GM12878 (cell line): ENCODE measurements around the gene FBXL5. TPM values are rescaled to one million over a fixed set of nuclear protein-coding genes. Genes with fewer than 3 reads are reported as not detected.

Experiments
- ATAC-seq: fragments of 200-7000 bp; cut with Tn5 transposase; 3 replicates; pipeline ENCODE4 v1.9.1; 2020; ENCODE audit warnings: mild to moderate bottlenecking, moderate library complexity
- BruUV-seq: library from RNA; stranded (reverse); fragments of 400-500 nt; replicated peaks from 2 replicates; lab custom pipeline; 2021; lab: Mats Ljungman, UMichigan
- CTCF ChIA-PET: fragments of 300-600 bp; sonication (Branson Sonifier 250); formaldehyde crosslinking; extraction: SDS; loops from one replicate; lab custom pipeline; 2021; ENCODE audit warnings: inconsistent platforms; lab: Yijun Ruan, JAX
- POLR2A ChIA-PET: fragments of 350-600 bp; formaldehyde crosslinking; extraction: SDS; loops from one replicate; lab custom pipeline; 2021; ENCODE audit warnings: inconsistent platforms; lab: Charles Lee
- RAD21 ChIA-PET: fragments of 300-600 bp; sonication (Branson Sonifier 250); formaldehyde crosslinking; loops from one replicate; lab custom pipeline; 2023; ENCODE audit warnings: antibody characterized with exemption; ENCODE audit not compliant: unreplicated experiment; lab: Charles Lee
- SMC1A ChIA-PET: fragments of 300-600 bp; sonication (Branson Sonifier 250); formaldehyde crosslinking; loops from one replicate; lab custom pipeline; 2023; ENCODE audit not compliant: unreplicated experiment, uncharacterized antibody; lab: Charles Lee
- DNase-seq: peaks from one replicate; pipeline ENCODE4 v3.0.0-alpha.2; 2011; ENCODE audit warnings: low read depth, low spot score
- FAIRE-seq: peaks from 3 replicates; lab custom pipeline; 2011; peaks lifted over from hg19 to GRCh38; lab: Jason Lieb, UNC
- H2AFZ ChIP-seq: 2 replicates; pipeline ENCODE4 v1.6.0; 2011; ENCODE audit warnings: low read depth, low read length, control low read depth; ENCODE audit not compliant: control insufficient read depth
- H3K27ac ChIP-seq: 2 replicates; pipeline ENCODE4 v1.5.1; 2011; ENCODE audit warnings: control low read depth; ENCODE audit not compliant: control insufficient read depth, insufficient read depth
- H3K27me3 ChIP-seq, 2 experiments: replicated peaks in 1 of 2; 2 replicates each; pipeline versions ENCODE4 v1.6.0 to v1.6.1; 2011; ENCODE audit warnings: low read length in 1 of 2; ENCODE audit not compliant: control insufficient read depth in 2 of 2, insufficient read depth in 2 of 2
- H3K36me3 ChIP-seq, 2 experiments: 2 replicates each; pipeline ENCODE4 v1.5.1; 2011; ENCODE audit warnings: low read length in 1 of 2; ENCODE audit not compliant: control insufficient read depth in 2 of 2, insufficient read depth in 2 of 2
- H3K4me1 ChIP-seq: 2 replicates; pipeline ENCODE4 v1.6.1; 2011; ENCODE audit warnings: mild to moderate bottlenecking, low read length, moderate library complexity, mixed read lengths; ENCODE audit not compliant: control insufficient read depth, insufficient read depth
- H3K4me2 ChIP-seq: 2 replicates; pipeline ENCODE4 v1.6.0; 2011; ENCODE audit warnings: control low read depth; ENCODE audit not compliant: control insufficient read depth, insufficient read depth
- H3K4me3 ChIP-seq: fragments of 200-600 bp; sonication (generic); 2 replicates; pipeline ENCODE4 v1.5.1; 2016
- H3K79me2 ChIP-seq: 2 replicates; pipeline ENCODE4 v1.6.0; 2011; ENCODE audit warnings: low read length; ENCODE audit not compliant: control insufficient read depth, insufficient read depth
- H3K9ac ChIP-seq: 2 replicates; pipeline ENCODE4 v1.8.0; 2011; ENCODE audit warnings: low read length, control low read depth, mixed read lengths; ENCODE audit not compliant: control insufficient read depth, insufficient read depth
- H3K9me3 ChIP-seq: replicated peaks from 3 replicates; pipeline ENCODE4 v1.5.1; 2011; ENCODE audit warnings: mild to moderate bottlenecking, low read length; ENCODE audit not compliant: control insufficient read depth, insufficient read depth
- H4K20me1 ChIP-seq: 2 replicates; pipeline ENCODE4 v1.6.0; 2011; ENCODE audit not compliant: control insufficient read depth, insufficient read depth
- E4F1 ChIP-seq: fragments of 450-650 bp; IDR thresholded peaks from 2 replicates; pipeline ENCODE4 v1.6.1; 2018; ENCODE audit warnings: borderline replicate concordance, mild to moderate bottlenecking; ENCODE audit not compliant: partially characterized antibody
- HDGF ChIP-seq: fragments of 450-650 bp; IDR thresholded peaks from 2 replicates; pipeline ENCODE4 v1.6.1; 2016; ENCODE audit warnings: antibody characterized with exemption
- IKZF1 ChIP-seq: fragments of 450-650 bp; conservative IDR thresholded peaks from 2 replicates; pipeline ENCODE4 v1.6.1; 2017; ENCODE audit warnings: antibody characterized with exemption, mild to moderate bottlenecking
- JUNB ChIP-seq: IDR thresholded peaks from 2 replicates; pipeline ENCODE4 v1.6.1; 2016; ENCODE audit warnings: antibody characterized with exemption, mild to moderate bottlenecking
- MYC ChIP-seq: IDR thresholded peaks from 2 replicates; pipeline ENCODE4 v1.6.1; 2011; ENCODE audit warnings: mild to moderate bottlenecking, low read length, moderate library complexity, inconsistent platforms; ENCODE audit not compliant: insufficient read depth, insufficient replicate concordance, insufficient read length, severe bottlenecking
- NR2F1 ChIP-seq: fragments of 450-650 bp; conservative IDR thresholded peaks from 2 replicates; pipeline ENCODE4 v1.6.1; 2017; ENCODE audit warnings: mild to moderate bottlenecking
- POLR2A ChIP-seq: IDR thresholded peaks from 2 replicates; pipeline ENCODE4 v1.6.1; 2011; ENCODE audit warnings: low read depth, mild to moderate bottlenecking, low read length
- PRDM15 ChIP-seq: fragments of 450-650 bp; formaldehyde crosslinking; IDR thresholded peaks from 2 replicates; pipeline ENCODE4 v1.4.0; 2020; ENCODE audit warnings: mild to moderate bottlenecking, moderate library complexity
- RB1 ChIP-seq: fragments of 450-650 bp; formaldehyde crosslinking; IDR thresholded peaks from 2 replicates; pipeline ENCODE4 v1.6.1; 2017; ENCODE audit warnings: mild to moderate bottlenecking, borderline replicate concordance
- RCOR1 ChIP-seq: conservative IDR thresholded peaks from 2 replicates; pipeline ENCODE4 v1.6.1; 2012; ENCODE audit warnings: low read depth, low read length, improper control_type of control experiment
- SIN3A ChIP-seq: IDR thresholded peaks from 2 replicates; pipeline ENCODE4 v1.6.1; 2012; ENCODE audit warnings: low read depth, low read length, improper control_type of control experiment
- SIX5 ChIP-seq: IDR thresholded peaks from 2 replicates; pipeline ENCODE4 v1.6.1; 2011; ENCODE audit warnings: mild to moderate bottlenecking, low read depth, low read length, moderate library complexity; ENCODE audit not compliant: severe bottlenecking
- SPI1 ChIP-seq: IDR thresholded peaks from 2 replicates; pipeline ENCODE4 v1.6.1; 2011; ENCODE audit warnings: low read depth, mild to moderate bottlenecking, low read length, moderate library complexity, borderline replicate concordance; ENCODE audit not compliant: insufficient read depth
- YY1 ChIP-seq: IDR thresholded peaks from 2 replicates; pipeline ENCODE4 v1.6.1; 2011; ENCODE audit warnings: low read depth, mild to moderate bottlenecking, low read length
- ZBTB40 ChIP-seq: fragments of 450-650 bp; IDR thresholded peaks from 2 replicates; pipeline ENCODE4 v1.6.1; 2016; ENCODE audit warnings: mild to moderate bottlenecking, moderate library complexity, borderline replicate concordance
- WGBS: methylation state at CpG from one replicate; pipeline ENCODE4 v1.1.6; 2016; ENCODE audit warnings: low lambda C conversion rate; ENCODE audit not compliant: insufficient replicate concordance, insufficient coverage; ENCODE audit errors: missing lambda C conversion rate; 5-methylcytosine and 5-hydroxymethylcytosine counted together
- in situ Hi-C: fragments of 300-500 bp; cut with MboI; formaldehyde crosslinking; loops from 9 replicates; pipeline ENCODE4 v1.14.3; 2018; ENCODE audit warnings: mixed read lengths
- intact Hi-C: fragments of 100-400 bp; cut with micrococcal nuclease; formaldehyde crosslinking; loops from one replicate; pipeline ENCODE4 v1.14.2; 2022; ENCODE audit not compliant: unreplicated experiment
- polyA plus RNA-seq, 11 experiments: library from polyadenylated mRNA; depleted of rRNA in 4 of 11; unstranded in 6 of 11; stranded (reverse) in 5 of 11; fragments of >200 nt; fragmentation: Nextera tagmentation in 4 of 11; fragmentation: Illumina TruSeq in 1 of 11; extraction: Ambion mirVana in 4 of 11; extraction: Trizol in 1 of 11; gene quantifications; 1 replicate in 1 of 11; 2 replicates in 10 of 11; pipeline versions ENCODE4 v1.2.1 to v1.2.3, GENCODE V29; 2011 to 2016; ENCODE audit warnings: inconsistent platforms in 2 of 11, missing spikeins in 2 of 11, low read depth in 1 of 11
- total RNA-seq, 4 experiments: library from RNA; depleted of rRNA in 3 of 4; stranded (reverse); fragments of >200 nt in 3 of 4; fragmentation: Illumina TruSeq in 1 of 4; extraction: Trizol in 1 of 4; gene quantifications; 2 replicates each; pipeline versions ENCODE4 v1.2.1 to v1.2.3, GENCODE V29; 2013 to 2021

FBXL5 gene
- total and polyA plus RNA-seq, 10 of the 15 experiments (the other 5 are each of a cell fraction or from before 2014, with no cell fraction given): 10.1 to 46.2 (median 32.7) TPM

GRCh38 chr4:15688051-15688450 lies 32.9 kb upstream of the FBXL5 start:
- ChIA-PET SMC1A (interaction anchor here (0.7 to 1.7 kb wide), 3 partner anchors 15 to 220 kb away, joined by 3 to 5 read pairs (median 3); no protein-coding TSS in a partner anchor), CTCF (interaction anchor here (0.6 to 1.9 kb wide), 4 partner anchors 118 to 748 kb away, joined by 3 to 4 read pairs (median 3); no protein-coding TSS in a partner anchor), POLR2A (interaction anchor here (0.6 to 1.3 kb wide), 4 partner anchors 8 to 43 kb away, joined by 3 to 9 read pairs (median 4); no protein-coding TSS in a partner anchor), RAD21 (interaction anchor here (0.6 kb wide), 1 partner anchor 338 kb away, joined by 3 read pairs; no protein-coding TSS in a partner anchor)
- 0 out of 4 replicates have a peak, but pooled peaks cover 0 to 4% of the 10 kb centered on the region in 2 experiments for H3K36me3 ChIP-seq
- no peak overlapping the region for H2AFZ ChIP-seq
- no peak overlapping the region for H3K27ac ChIP-seq
- DNase-seq: no peak
- no peak overlapping the region for H3K4me3 ChIP-seq
- no peak overlapping the region for H3K4me2 ChIP-seq
- H3K9ac ChIP-seq: no peak overlapping the region
- 0 out of 2 replicates have a peak, but pooled peaks cover under 1% of the 10 kb centered on the region for H3K4me1 ChIP-seq
- no peaks in the 10 kb centered on the region for H3K9me3 ChIP-seq
- no peak for ATAC-seq
- no peaks in the 10 kb centered on the region for H3K27me3 ChIP-seq
- BruUV-seq: no TSS peak
- FAIRE-seq: no peak
- peaks cover 12% of the 10 kb centered on the region for H3K79me2 ChIP-seq
- in situ Hi-C loops (no loop called here), intact Hi-C loops (no loop called here)
- H4K20me1 ChIP-seq: no peaks in the 10 kb centered on the region
- WGBS: 89% methylated on average over 5 of the region's 5 CpGs
- no peak for TF ChIP-seq RB1
- TF ChIP-seq MYC: no peak
- TF ChIP-seq SIN3A: no peak
- no peak for TF ChIP-seq SIX5
- no peak for TF ChIP-seq RCOR1
- no peak for TF ChIP-seq PRDM15 (CRISPR knock-in tag)
- TF ChIP-seq ZBTB40: no peak
- TF ChIP-seq HDGF: no peak
- no peak for TF ChIP-seq POLR2A
- no peak for TF ChIP-seq JUNB
- no peak for TF ChIP-seq NR2F1
- no peak for TF ChIP-seq SPI1
- no peak for TF ChIP-seq E4F1
- no peak for TF ChIP-seq YY1
- no peak for TF ChIP-seq IKZF1
